H1 (cell line): ENCODE data around the gene COTL1. TPM values are rescaled to one million over a fixed set of nuclear protein-coding genes. Genes with fewer than 3 reads are reported as not detected.

Source experiments
- CTCF ChIA-PET: fragments of 300-600 bp; sonication (Branson Sonifier 250); formaldehyde crosslinking; loops from one replicate; lab custom pipeline; 2021; ENCODE audit not compliant: partially characterized antibody; lab: Charles Lee
- POLR2A ChIA-PET: fragments of 300-600 bp; sonication (Branson Sonifier 250); formaldehyde crosslinking; loops from one replicate; lab custom pipeline; 2021; ENCODE audit warnings: inconsistent platforms; ENCODE audit not compliant: partially characterized antibody; lab: Charles Lee
- DNase-seq, 2 experiments: peaks; one replicate each; pipeline versions ENCODE4 v3.0.0 to v3.0.0-alpha.2; 2010 to 2022; ENCODE audit warnings: low spot score in 2 of 2, low read depth in 1 of 2, mixed read lengths in 1 of 2
- FAIRE-seq: peaks from 2 replicates; lab custom pipeline; 2011; peaks lifted over from hg19 to GRCh38; lab: Jason Lieb, UNC
- H2AFZ ChIP-seq: 2 replicates; pipeline ENCODE4 v1.8.1; 2012; ENCODE audit warnings: low read length, inconsistent platforms
- H2AK5ac ChIP-seq: 2 replicates; pipeline ENCODE4 v1.6.1; 2013; ENCODE audit warnings: low read depth, low read length
- H2BK120ac ChIP-seq: replicated peaks from 2 replicates; pipeline ENCODE3; 2013; ENCODE audit warnings: low read depth, low read length, inconsistent platforms
- H2BK12ac ChIP-seq: 2 replicates; pipeline ENCODE4 v1.6.1; 2013; ENCODE audit warnings: low read depth, low read length
- H2BK15ac ChIP-seq: 2 replicates; pipeline ENCODE4 v1.6.1; 2013; ENCODE audit warnings: low read length
- H2BK20ac ChIP-seq: 2 replicates; pipeline ENCODE4 v1.6.1; 2013; ENCODE audit warnings: low read length
- H2BK5ac ChIP-seq: 2 replicates; pipeline ENCODE4 v1.6.1; 2013; ENCODE audit warnings: low read depth, low read length
- H3K14ac ChIP-seq: 2 replicates; pipeline ENCODE4 v1.6.1; 2013; ENCODE audit warnings: inconsistent platforms; ENCODE audit not compliant: insufficient read length
- H3K18ac ChIP-seq: 2 replicates; pipeline ENCODE4 v1.6.1; 2013; ENCODE audit warnings: low read length; ENCODE audit errors: extremely low read depth
- H3K23ac ChIP-seq: 2 replicates; pipeline ENCODE4 v1.6.1; 2013; ENCODE audit warnings: inconsistent platforms; ENCODE audit not compliant: insufficient read length
- H3K23me2 ChIP-seq: 2 replicates; pipeline ENCODE4 v1.6.1; 2013; ENCODE audit warnings: low read depth, low read length
- H3K27ac ChIP-seq: 2 replicates; pipeline ENCODE4 v1.6.1; 2011; ENCODE audit warnings: low read depth, low read length, inconsistent platforms
- H3K27me3 ChIP-seq, 4 experiments: replicated peaks in 1 of 4; 1 replicate in 1 of 4; 2 replicates in 3 of 4; pipeline versions ENCODE4 v1.6.1 to v1.8.1; 2011 to 2013; ENCODE audit warnings: low read length in 3 of 4, mild to moderate bottlenecking in 3 of 4, inconsistent platforms in 2 of 4, mixed read lengths in 2 of 4, moderate library complexity in 1 of 4; ENCODE audit not compliant: control insufficient read depth in 3 of 4, insufficient read depth in 3 of 4; ENCODE audit errors: extremely low read depth in 1 of 4
- H3K36me3 ChIP-seq, 4 experiments: 2 replicates each; pipeline versions ENCODE4 v1.6.1 to v1.8.1; 2011 to 2013; ENCODE audit warnings: mild to moderate bottlenecking in 4 of 4, low read length in 3 of 4, moderate library complexity in 2 of 4, control low read depth in 1 of 4, inconsistent platforms in 1 of 4; ENCODE audit not compliant: insufficient read depth in 4 of 4, control insufficient read depth in 2 of 4
- H3K4ac ChIP-seq: replicated peaks from 2 replicates; pipeline ENCODE3; 2013; ENCODE audit warnings: low read length, low read depth, mixed read lengths, inconsistent platforms; ENCODE audit not compliant: insufficient read length
- H3K4me1 ChIP-seq, 4 experiments: replicated peaks in 1 of 4; 1 replicate in 1 of 4; 2 replicates in 3 of 4; pipeline versions ENCODE4 v1.6.1 to v1.8.1; 2011 to 2013; ENCODE audit warnings: low read length in 3 of 4, inconsistent platforms in 2 of 4, mixed read lengths in 1 of 4; ENCODE audit not compliant: insufficient read depth in 4 of 4, control insufficient read depth in 3 of 4
- H3K4me2 ChIP-seq, 2 experiments: 2 replicates each; pipeline versions ENCODE4 v1.6.1 to v1.8.1; 2011 to 2013; ENCODE audit warnings: low read depth in 2 of 2, low read length in 2 of 2, control low read depth in 1 of 2, inconsistent platforms in 1 of 2, mild to moderate bottlenecking in 1 of 2; ENCODE audit not compliant: insufficient read depth in 1 of 2
- H3K4me3 ChIP-seq, 4 experiments: fragments of 200-600, 300-600 bp in 1 of 4; sonication (generic), shearing (Covaris generic), sonication (Bioruptor Twin) in 1 of 4; 2 replicates each; pipeline versions ENCODE4 v1.5.1 to v1.8.1; 2011 to 2016; ENCODE audit warnings: low read length in 4 of 4, low read depth in 3 of 4, control low read depth in 2 of 4, inconsistent platforms in 2 of 4, mild to moderate bottlenecking in 2 of 4, mixed read lengths in 1 of 4, moderate library complexity in 1 of 4; ENCODE audit not compliant: insufficient read depth in 2 of 4; ENCODE audit errors: extremely low read depth in 1 of 4
- H3K56ac ChIP-seq: replicated peaks from 2 replicates; pipeline ENCODE3; 2013; ENCODE audit warnings: low read depth, mild to moderate bottlenecking, mixed read lengths, low read length, inconsistent platforms; ENCODE audit not compliant: insufficient read length
- H3K79me1 ChIP-seq: 2 replicates; pipeline ENCODE4 v1.6.1; 2013; ENCODE audit warnings: low read depth, low read length, control low read depth
- H3K79me2 ChIP-seq, 2 experiments: 2 replicates each; pipeline versions ENCODE4 v1.6.1 to v1.8.1; 2012 to 2013; ENCODE audit warnings: low read length in 2 of 2, mild to moderate bottlenecking in 2 of 2, inconsistent platforms in 1 of 2; ENCODE audit not compliant: insufficient read depth in 2 of 2, control insufficient read depth in 1 of 2
- H3K9ac ChIP-seq, 4 experiments: replicated peaks in 1 of 4; 1 replicate in 1 of 4; 2 replicates in 3 of 4; pipeline versions ENCODE4 v1.6.1 to v1.8.1; 2011 to 2013; ENCODE audit warnings: low read depth in 3 of 4, low read length in 3 of 4, control low read depth in 2 of 4, mild to moderate bottlenecking in 2 of 4, moderate library complexity in 2 of 4, inconsistent platforms in 1 of 4; ENCODE audit errors: extremely low read depth in 1 of 4
- H3K9me3 ChIP-seq, 2 experiments: 2 replicates each; pipeline versions ENCODE4 v1.6.1 to v1.8.1; 2012 to 2013; ENCODE audit warnings: mild to moderate bottlenecking in 2 of 2, moderate library complexity in 2 of 2, control low read depth in 1 of 2, inconsistent platforms in 1 of 2, low read depth in 1 of 2, low read length in 1 of 2, mixed read lengths in 1 of 2; ENCODE audit not compliant: insufficient read depth in 2 of 2
- H4K20me1 ChIP-seq, 2 experiments: replicated peaks in 1 of 2; 2 replicates each; pipeline versions ENCODE3 to v1.8.1; 2011 to 2013; ENCODE audit warnings: inconsistent platforms in 2 of 2, low read length in 2 of 2, mild to moderate bottlenecking in 1 of 2; ENCODE audit not compliant: insufficient read depth in 2 of 2, control insufficient read depth in 1 of 2
- H4K5ac ChIP-seq: 2 replicates; pipeline ENCODE4 v1.6.1; 2013; ENCODE audit warnings: low read length, low read depth, mixed read lengths, inconsistent platforms; ENCODE audit not compliant: insufficient read length
- H4K8ac ChIP-seq: 2 replicates; pipeline ENCODE4 v1.8.0; 2013; ENCODE audit warnings: mild to moderate bottlenecking, moderate library complexity, low read length, inconsistent platforms; ENCODE audit not compliant: insufficient read depth; ENCODE audit errors: extremely low read depth
- H4K91ac ChIP-seq: replicated peaks from 2 replicates; pipeline ENCODE3; 2013; ENCODE audit warnings: low read length, mixed read lengths, inconsistent platforms; ENCODE audit not compliant: insufficient read length
- CEBPB ChIP-seq: IDR thresholded peaks from 2 replicates; pipeline ENCODE4 v1.6.1; 2012; ENCODE audit warnings: low read depth, low read length
- CHD2 ChIP-seq: IDR thresholded peaks from 2 replicates; pipeline ENCODE4 v1.6.1; 2012; ENCODE audit warnings: low read length, improper control_type of control experiment
- CREB1 ChIP-seq: IDR thresholded peaks from 2 replicates; pipeline ENCODE4 v1.6.1; 2012; ENCODE audit warnings: inconsistent platforms
- EZH2 ChIP-seq: fragments of 200-600 bp; sonication (generic); IDR thresholded peaks from 2 replicates; pipeline ENCODE4 v1.7.1; 2012; ENCODE audit warnings: low read depth, mild to moderate bottlenecking, moderate library complexity, low read length, inconsistent platforms; ENCODE audit not compliant: severe bottlenecking
- HDAC6 ChIP-seq: IDR thresholded peaks from one replicate; pipeline ENCODE4 v1.7.1; 2012; ENCODE audit warnings: low read depth, mild to moderate bottlenecking, inconsistent platforms, low read length, moderate library complexity
- PHF8 ChIP-seq: fragments of 200-600 bp; sonication (generic); conservative IDR thresholded peaks from 2 replicates; pipeline ENCODE4 v1.7.1; 2012; ENCODE audit warnings: low read depth, mild to moderate bottlenecking, inconsistent platforms, low read length, moderate library complexity
- RBBP5 ChIP-seq: IDR thresholded peaks from 2 replicates; pipeline ENCODE4 v1.7.1; 2012; ENCODE audit warnings: low read depth, mild to moderate bottlenecking, inconsistent platforms, low read length, moderate library complexity, borderline replicate concordance
- RNF2 ChIP-seq: fragments of 200-900, 300-1000 bp; sonication (generic); IDR thresholded peaks from 2 replicates; pipeline ENCODE4 v1.7.1; 2016; ENCODE audit warnings: borderline replicate concordance, low read depth, mild to moderate bottlenecking, antibody characterized with exemption, low read length; ENCODE audit not compliant: poor library complexity, severe bottlenecking; ENCODE audit errors: missing control alignments
- SP4 ChIP-seq: IDR thresholded peaks from 2 replicates; pipeline ENCODE4 v1.6.1; 2012; ENCODE audit warnings: low read length, inconsistent platforms
- TAF1 ChIP-seq: IDR thresholded peaks from 2 replicates; pipeline ENCODE4 v1.6.1; 2011; ENCODE audit warnings: mild to moderate bottlenecking, low read depth, low read length
- WGBS, 2 experiments: shearing (Covaris generic) in 1 of 2; methylation state at CpG; one replicate each; pipeline versions ENCODE4 v1.1.6 to v1.1.7; 2013 to 2015; ENCODE audit warnings: low lambda C conversion rate in 2 of 2, mixed read lengths in 2 of 2, inconsistent platforms in 1 of 2, low coverage in 1 of 2, missing lambda C conversion rate in 1 of 2; ENCODE audit not compliant: insufficient replicate concordance in 2 of 2, insufficient coverage in 1 of 2, insufficient read length in 1 of 2; ENCODE audit errors: extremely low coverage in 1 of 2, missing lambda C conversion rate in 1 of 2; 5-methylcytosine and 5-hydroxymethylcytosine counted together
- polyA plus RNA-seq, 7 experiments: library from polyadenylated mRNA; depleted of rRNA in 3 of 7; stranded (reverse) in 5 of 7; unstranded in 2 of 7; fragments of >200 nt in 5 of 7; fragments of 200-250 nt in 2 of 7; gene quantifications; 1 replicate in 5 of 7; 2 replicates in 1 of 7; 4 replicates in 1 of 7; pipeline versions ENCODE4 v1.2.1 to v1.2.3, GENCODE V29; 2011 to 2013; ENCODE audit warnings: missing spikeins in 2 of 7, mixed read lengths in 2 of 7
- total RNA-seq: library from RNA; stranded (reverse); fragmentation: NEBNext Ultra II Directional; extraction: Animal tissue kit (Norgen Biotek cat#: 25700); gene quantifications from 2 replicates; pipeline ENCODE4 v1.2.1, GENCODE V29; 2021
- TF ChIP-seq, protein P1 (sequence below): IDR thresholded peaks from 2 replicates; pipeline ENCODE4 v1.6.1; 2012; ENCODE audit warnings: inconsistent platforms

The COTL1 gene
- total and polyA plus RNA-seq, 2 of the 8 experiments (the other 6 are each of a cell fraction or from before 2014, with no cell fraction given): 59.2 to 183 TPM

DNA sequence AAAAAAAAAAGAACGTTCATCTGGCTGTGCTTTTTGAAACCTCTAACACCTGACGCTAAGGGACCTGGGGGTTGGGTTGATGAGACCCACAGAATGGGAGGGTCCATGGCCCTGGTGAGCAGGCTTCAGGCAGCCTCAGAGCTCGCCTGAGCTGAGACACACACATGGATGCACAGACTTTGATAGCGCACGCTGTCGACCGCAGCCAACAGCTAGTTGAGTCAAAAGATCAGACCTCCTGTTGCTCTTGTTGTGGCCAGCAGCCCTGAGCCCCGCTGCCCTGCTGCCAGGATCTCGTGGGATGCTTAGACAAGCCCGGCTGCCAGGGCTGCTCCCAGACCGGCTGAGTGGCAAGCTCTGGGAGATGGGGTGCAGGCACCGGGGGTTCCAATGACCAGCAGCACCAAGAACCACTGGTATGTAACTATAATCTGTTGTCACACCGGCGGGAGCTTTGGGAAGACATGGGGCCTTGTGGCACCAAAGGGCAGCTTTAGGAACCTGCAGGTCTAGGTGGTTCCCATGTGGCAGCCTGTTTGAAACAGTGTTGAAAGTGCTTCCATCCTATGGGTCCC, 93.4 kb downstream of the COTL1 start:
- Histone ChIP-seq H3K23ac (no peak overlapping the region), H4K91ac (peak overlapping the region; percentile 42), H3K56ac (no peak overlapping the region), H3K23me2 (no peaks in the 10 kb centered on the region), H4K5ac (peak overlapping the region; percentile 16), H3K4ac (no peak overlapping the region), H3K18ac (no peak overlapping the region), H2BK5ac (0 out of 2 replicates have a peak overlapping the region, but pooled peaks have one; percentile 2), H2BK12ac (peak overlapping the region; percentile 85; the same call in 1 of the 2 replicates), H3K27me3 (no peaks in the 10 kb centered on the region; a peak in 1 of 7 replicates), H3K9me3 (peaks cover 0 to under 1% of the 10 kb centered on the region in 2 experiments; a peak in 2 of 4 replicates), H3K4me3 (no peak overlapping the region), H2AFZ (no peak overlapping the region), H3K4me2 (no peak overlapping the region), H4K8ac (peak overlapping the region; percentile 75; the same call in 1 of the 2 replicates), H3K79me2 (no peaks in the 10 kb centered on the region), H3K79me1 (no peaks in the 10 kb centered on the region), H4K20me1 (no peaks in the 10 kb centered on the region), H3K27ac (no peak overlapping the region), H3K36me3 (no peaks in the 10 kb centered on the region), H2AK5ac (no peak overlapping the region), H3K14ac (no peak overlapping the region), H2BK15ac (no peak overlapping the region; the same call in 1 of the 2 replicates), H3K9ac (no peak overlapping the region), H3K4me1 (peaks cover 0 to 9% (median 4%) of the 10 kb centered on the region in 4 experiments; a peak in 5 of 7 replicates), H2BK120ac (no peak overlapping the region), H2BK20ac (peak overlapping the region; percentile 61; the same call in 1 of the 2 replicates)
- no peak for FAIRE-seq
- POLR2A ChIA-PET: interaction anchor here (0.6 to 1.2 kb wide), 2 partner anchors 12 to 16 kb away, joined by 3 to 7 read pairs; no protein-coding TSS in a partner anchor
- DNase-seq: no peak
- 90% methylated on average over 12 of the region's 14 CpGs; no CpG with 5 or more reads in 1 of the 2 experiments for WGBS, 2 experiments
- no peak for TF ChIP-seq EZH2
- no peak for TF ChIP-seq HDAC6
- TF ChIP-seq CEBPB: no peak
- no peak for TF ChIP-seq RNF2
- no peak for TF ChIP-seq SP4
- TF ChIP-seq, protein P1, sequence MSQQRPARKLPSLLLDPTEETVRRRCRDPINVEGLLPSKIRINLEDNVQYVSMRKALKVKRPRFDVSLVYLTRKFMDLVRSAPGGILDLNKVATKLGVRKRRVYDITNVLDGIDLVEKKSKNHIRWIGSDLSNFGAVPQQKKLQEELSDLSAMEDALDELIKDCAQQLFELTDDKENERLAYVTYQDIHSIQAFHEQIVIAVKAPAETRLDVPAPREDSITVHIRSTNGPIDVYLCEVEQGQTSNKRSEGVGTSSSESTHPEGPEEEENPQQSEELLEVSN: no peak
- no peak for TF ChIP-seq TAF1
- no peak for TF ChIP-seq RBBP5
- no peak for TF ChIP-seq CREB1
- no peak for TF ChIP-seq PHF8
- no peak for TF ChIP-seq CHD2
- CTCF ChIA-PET: interaction anchor here (0.6 to 4.3 kb wide), 4 partner anchors 13 to 75 kb away, joined by 3 to 29 read pairs (median 4); no protein-coding TSS in a partner anchor
